ENCODE results near the gene RMND5B.
"Not testable (repeated sequence)": the region's sequence is repeated elsewhere in the genome, so short reads cannot be mapped to it uniquely, and the experiment has no call there.

Gene RMND5B

GRCh38 chr5:178114325-178115135 lies 16.3 kb upstream of the RMND5B start:
- DNase-seq: no peak

DNA sequence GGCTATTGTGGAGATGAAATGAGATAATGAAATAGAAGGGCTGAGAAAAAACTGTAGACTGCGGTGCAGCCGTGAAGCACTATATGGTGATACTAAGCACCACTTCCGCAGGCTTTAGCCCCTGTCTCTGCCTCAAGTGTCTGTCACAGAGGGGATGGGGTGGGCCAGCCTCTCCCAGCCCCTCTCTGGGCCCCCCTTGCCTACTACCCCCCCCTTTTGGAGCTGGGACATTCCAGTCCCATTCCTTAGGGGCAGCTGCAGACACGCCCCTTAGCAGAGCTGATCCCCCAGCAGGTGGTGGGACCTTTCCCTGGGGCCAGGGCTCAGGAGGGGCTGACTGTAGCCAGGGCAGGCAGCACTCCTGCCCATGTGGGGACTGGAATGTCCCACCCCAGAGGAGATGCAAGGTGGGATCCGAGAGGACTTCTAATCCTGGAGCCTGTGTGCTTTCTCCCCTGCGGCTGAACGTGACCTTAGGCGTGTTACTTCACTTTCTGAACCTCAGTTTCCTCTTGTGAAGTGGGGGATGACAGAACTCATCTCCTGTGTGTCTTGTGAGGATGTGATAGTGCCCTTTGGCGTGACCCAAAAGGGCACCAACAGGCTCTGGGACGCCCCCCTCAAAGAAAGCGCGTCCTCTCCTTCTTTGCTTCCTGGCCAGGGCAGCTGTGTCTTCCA lies 15.5 kb upstream of the RMND5B start:
- no peak for DNase-seq

DNA sequence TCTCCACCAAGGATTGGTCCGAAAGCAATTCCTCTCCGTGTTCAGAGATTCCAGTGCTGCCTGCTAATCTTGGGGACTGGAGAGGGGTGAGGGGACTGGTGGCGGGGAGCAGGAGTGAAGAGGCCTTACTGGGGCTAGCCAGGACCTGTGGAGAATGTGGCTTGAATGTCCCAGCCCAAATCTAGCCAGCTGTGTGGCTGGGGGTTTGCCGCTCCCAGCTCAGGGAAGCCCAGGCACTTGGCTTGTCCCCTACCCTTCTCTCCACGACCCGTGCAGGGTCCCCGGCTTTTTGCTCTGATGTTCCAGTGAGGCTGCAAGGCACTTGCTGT lies 15.0 kb upstream of the RMND5B start:
- DNase-seq: no peak

DNA sequence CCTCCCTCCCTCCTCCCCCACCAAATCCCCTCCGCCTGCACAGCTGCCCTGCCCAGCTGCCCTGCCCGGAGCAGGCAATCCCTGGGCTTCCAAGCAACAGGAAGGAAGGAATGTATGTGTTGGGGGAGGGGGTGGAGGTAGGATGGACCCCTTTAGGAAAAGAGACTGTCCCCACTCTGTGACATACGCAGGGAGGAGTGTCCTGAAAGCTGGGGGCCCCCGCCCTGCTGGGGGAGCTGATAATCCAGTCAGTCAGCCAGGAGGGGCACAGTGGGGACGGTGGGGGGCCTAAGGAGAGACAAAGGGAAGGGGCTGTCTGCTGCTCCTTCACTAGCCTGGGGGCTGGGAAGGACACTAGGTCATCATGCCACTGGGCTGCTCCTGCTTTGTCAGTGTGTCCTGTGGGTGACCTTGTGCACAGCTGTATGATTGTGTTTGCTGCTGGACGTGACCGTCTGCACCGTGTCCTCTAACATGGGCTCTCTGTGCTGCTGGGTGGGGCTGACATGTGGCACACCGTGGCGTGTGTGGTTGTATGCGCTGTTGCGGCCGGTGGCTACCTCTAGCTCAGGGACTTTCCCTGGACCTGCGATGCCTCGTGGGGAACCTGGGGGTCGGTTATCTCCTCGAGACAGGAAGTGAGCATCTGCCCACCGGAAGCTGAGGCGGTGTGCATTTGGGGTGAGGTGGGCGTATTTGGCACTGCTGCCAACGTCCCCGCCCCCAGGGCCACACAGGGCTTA lies 14.5 kb upstream of the RMND5B start:
- no peak for DNase-seq

DNA sequence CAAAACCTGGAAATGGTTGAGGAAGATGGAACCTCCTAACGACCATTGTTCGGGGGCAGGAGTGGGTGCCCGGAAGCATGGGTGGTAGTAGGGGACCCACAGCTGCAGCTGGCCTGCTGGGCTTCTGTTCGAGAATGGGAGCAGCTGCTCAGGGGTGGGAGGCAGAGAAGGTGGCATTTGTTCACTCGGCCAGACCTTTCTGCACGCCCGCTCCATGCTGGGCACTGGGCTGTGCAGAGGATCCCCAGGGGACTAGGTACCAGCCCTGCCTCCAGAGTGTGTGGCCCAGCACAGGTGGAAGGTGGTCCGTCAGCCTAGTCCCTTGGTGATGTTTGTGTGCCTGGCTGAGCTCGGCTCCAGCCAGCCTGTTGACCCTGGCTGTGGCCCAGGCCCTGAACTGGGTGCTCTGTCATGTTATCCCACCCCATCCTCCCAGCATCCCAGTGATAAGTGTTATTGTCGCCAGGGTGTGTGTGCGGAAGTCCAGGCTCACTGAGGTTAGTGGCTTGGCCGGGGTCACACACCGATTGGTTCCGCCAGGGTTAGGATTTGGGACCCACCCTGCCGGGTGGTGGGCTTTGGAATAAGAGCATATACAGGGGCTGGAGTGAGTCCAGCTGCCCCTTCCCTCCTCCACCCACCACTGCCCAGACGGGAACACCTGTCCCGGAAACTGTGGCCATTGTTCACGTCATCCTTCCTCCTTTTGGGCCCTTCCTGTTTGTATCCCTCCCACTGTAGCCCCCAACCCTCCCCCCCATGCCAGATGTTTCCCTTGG lies 12.7 kb upstream of the RMND5B start:
- DNase-seq: no peak

DNA sequence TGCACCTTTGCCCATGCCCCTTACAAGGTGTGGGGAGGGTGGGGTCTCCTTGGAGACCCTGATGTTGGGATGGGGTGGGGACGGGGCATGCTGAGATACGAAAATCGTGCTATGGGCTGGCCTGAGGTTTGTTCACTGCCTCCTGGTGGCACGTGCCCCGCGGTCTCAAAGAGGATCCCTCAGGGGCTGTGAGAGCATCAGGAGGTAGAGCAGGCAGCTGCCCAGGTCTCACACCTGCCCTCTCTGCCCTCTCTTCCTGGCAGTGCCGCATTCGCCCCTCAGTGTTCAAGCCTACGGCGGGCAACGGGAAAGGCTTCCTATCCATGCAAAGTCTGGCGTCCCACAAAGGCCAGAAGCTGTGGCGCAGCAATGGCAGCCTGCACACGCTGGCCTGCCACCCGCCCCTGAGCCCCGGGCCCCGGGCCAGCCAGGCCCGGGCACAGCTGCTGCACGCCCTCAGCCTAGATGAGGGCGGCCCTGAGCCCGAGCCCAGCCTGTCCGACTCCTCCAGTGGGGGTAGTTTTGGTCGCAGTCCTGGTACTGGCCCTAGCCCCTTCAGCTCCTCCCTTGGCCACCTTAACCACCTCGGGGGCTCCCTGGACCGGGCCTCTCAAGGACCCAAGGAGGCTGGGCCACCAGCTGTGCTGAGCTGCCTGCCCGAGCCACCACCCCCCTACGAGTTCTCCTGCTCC lies 10.8 kb upstream of the RMND5B start:
- no peak for DNase-seq

DNA sequence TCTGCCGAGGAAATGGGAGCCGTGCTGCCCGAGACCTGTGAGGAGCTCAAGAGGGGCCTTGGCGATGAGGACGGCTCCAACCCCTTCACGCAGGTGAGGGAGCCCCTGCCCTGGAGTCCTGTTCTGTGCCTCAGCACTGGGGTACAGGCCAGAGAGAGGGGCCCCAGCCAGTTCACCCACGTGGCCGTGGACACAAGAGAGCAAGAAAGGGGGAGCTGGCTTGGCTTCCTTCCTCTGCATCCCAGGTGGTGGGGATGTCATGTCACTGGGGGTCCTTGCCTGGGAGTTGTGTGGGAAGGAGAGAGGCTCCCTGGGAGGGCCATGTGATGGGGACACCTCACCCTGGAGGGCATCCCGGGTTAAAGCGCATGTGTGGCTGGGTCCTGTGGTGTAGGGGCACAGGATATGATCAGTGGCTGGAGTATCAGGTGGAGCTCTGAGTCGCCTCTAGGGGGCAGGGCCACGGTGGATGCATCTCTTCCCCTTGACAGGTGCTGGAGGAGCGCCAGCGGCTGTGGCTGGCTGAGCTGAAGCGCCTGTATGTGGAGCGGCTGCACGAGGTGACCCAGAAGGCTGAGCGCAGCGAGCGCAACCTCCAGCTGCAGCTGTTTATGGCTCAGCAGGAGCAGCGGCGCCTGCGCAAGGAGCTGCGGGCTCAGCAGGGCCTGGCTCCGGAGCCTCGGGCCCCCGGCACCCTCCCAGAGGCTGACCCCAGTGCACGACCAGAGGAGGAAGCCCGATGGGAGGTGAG lies 10.0 kb upstream of the RMND5B start:
- DNase-seq: peak; percentile 60

DNA sequence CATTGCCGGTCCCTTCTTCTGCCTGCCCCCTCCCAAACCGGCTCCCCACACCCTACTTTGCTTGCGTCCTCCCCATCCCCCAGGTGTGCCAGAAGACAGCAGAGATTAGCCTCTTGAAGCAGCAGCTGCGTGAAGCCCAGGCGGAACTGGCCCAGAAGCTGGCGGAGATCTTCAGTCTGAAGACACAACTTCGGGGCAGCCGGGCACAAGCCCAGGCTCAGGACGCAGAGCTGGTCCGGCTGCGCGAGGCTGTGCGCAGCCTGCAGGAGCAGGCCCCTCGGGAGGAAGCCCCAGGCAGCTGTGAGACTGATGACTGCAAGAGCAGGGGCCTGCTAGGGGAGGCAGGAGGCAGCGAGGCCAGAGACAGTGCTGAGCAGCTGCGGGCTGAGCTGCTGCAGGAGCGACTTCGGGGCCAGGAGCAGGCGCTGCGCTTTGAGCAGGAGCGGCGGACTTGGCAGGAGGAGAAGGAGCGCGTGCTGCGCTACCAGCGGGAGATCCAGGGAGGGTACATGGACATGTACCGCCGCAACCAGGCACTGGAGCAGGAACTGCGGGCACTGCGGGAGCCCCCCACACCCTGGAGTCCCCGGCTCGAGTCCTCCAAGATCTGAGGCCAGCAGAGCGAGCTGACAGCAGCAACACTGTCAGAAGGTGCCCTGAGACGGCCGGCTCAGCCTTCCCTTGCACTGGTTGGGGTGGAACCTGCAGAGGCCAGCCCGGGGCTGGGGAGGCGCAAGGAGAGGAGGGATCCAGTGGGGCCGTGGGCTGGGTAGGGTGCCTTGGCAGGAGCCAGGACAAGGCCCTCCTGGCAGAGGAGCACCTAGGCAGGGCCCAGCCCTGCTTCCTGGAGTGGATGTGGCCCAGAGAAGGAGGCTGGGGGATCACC lies 9.2 kb upstream of the RMND5B start:
- DNase-seq: no peak

- no peak for DNase-seq
Measured at GRCh38 chr5:178122346-178122745, 8.5 kb upstream of the RMND5B start.

DNA sequence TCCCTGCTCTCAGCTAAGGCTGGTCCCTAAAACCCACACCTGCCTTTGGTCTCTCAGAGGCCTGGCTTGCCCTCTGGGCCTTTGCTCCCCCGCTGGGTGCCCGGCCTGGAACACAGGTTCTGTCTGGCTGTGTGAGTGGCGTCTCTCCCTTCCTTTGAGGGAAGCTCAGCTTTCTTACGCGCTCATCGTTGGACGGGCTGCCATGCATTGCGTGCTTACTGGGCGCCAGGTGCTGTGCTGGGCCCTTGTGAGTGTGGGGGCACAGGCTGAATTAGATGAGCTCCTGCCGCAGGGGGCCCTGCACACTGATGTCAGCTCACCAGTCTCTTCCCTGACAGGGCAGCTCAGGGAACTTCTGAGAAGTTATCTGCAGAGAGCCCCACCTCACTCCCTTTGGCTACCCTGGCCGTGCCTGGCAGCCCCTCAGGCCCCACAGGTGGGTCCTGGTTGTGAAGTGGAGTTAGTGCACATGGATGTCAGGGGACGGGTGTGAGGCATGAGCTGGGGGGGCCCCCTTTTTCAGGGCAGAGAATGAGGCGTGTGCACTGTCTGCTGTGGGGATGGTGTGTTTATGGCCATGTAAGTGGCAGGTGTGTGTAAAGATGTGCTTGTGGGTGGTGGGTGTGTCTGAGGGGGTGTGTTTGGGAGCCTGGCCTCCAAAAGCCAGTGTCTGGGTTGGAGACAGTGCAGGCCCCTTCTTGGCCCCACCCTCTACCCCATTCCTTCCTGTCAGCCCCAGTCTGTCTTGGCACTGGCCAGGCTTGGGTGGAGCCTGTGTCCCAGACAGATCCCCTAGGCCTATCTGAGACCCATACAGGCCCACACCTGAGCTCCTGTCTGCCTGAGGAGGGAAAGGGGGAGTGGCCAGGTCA lies 7.5 kb upstream of the RMND5B start:
- no peak for DNase-seq

DNA sequence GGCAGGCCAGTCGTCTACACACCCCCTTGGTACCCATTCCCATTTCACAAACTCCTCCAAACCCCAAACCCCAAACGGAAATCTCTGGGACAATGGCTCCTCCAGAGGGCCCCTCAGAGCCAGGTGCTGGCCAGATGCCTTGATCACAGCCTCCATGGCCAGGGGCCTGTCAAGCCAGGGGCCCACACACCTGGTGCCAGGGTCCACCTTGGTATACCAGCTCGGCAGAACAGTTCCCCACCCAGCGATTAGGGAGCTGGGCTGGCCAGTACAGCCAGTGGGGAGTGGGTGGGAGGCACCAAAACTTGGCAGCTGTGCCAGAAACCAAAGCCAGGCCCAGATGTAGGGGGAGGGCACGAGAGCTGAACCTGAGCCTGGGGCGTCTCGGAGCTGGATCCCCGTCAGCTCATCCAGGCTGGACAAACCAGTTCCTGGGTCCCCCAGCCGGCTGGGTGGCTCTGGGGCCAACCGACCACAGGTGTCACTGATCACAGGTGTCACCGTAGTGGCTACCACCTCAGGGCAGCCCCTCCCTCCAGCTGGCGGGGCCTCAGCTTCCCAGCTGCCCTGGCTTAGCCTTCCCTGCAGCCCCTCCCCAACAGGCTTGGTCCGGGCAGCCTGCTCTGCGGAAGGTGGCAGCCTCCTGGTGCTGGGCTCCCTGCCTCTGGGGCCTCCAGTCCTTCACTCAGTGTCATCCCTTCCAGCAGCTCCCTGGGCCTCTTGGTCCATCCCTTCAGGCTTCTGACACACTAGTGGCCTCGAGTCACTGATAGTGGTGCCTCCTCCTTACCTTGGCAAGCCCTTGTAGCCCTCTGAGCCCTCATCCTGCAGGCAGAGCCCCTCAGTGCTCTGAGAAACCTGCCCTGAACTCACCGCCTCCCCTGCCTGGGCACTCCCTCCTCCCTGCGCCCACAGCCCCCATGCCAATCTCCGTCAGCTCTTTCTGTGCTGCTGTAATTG lies 6.6 kb upstream of the RMND5B start:
- DNase-seq: no peak

DNA sequence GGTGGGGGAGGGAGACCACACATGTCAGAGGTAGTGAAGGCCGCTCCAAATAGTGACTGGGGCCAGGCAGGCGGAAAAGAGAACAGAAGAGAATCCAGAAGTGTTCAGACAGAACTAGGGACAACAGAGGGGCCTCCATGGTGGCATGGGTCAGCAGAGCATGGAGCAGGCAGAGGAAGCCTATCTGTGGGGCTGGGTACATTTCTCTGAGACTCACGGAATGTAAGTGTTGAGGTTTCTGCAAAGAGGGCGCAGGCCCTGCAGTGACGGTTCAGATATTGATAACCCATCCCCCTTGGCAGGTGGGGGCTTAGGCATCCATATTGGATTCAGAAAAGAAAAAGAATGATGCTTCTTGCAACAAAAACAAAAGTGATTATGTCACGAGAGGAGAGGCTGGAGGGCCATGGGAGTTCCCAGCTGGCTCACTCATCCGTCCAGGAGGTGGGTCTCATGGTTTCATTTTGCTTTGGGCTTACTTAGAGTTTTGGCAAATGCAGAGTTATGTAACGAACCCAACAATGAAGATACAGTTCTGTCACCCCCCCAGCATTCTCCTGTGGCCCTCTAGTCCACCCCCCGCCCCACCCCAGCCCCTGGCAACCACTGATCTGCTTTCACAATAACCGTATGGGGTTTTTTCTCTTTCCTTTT lies 5.4 kb upstream of the RMND5B start:
- no peak for DNase-seq

DNA sequence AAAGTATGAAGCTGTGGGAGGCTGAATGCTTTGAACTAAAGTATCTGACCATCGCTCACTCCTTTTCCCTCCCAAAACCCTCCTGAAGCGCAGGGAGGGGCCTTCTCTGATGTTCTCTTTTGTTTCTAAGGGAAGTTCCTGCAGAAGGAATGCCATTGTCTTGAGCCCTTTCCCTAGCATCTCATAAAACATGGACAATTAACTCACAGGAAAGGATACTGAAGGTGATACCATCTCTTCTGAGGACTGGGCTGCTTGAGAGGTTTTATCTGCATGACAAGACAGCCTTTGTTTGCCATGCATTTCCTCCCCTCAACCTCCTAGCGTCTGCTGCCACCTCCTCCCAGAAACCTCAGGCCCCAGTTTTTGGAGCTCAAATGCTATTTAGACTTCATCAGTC lies 4.3 kb upstream of the RMND5B start:
- DNase-seq: no peak

DNA sequence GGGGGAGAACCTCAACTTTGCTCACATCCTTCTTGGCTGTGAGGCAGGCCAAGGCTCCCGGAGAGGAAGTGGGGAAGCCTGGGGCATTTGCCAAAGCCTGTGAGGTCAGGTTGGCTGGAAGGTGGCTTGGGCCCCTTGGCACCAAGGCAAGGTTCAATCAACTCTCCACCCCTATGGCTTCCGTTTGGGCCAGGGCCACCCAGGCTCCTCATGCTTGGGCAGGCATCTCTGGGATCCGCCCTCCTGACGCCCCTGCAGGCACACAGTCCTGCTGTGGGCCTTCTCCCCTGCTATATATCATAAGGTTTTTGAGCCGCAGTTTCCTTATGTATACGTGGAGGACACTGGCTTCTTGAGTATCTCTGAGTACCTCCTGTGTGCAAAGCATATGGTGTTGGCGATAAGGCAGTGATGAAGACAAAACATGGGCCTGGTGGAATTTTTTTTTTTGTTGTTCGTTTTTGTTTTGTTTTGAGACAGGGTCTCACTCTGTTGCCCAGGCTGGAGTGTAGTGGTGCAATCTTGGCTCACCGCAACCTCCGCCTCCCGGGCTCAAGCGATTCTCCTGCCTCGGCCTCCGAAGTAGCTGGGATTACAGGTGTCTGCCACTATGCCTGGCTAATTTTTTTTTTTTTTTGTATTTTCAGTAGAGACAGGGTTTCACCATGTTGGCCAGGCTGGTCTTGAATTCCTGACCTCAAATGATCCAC lies 3.4 kb upstream of the RMND5B start:
- not testable (repeated sequence) for DNase-seq

- no peak for DNase-seq
Measured at GRCh38 chr5:178129296-178129695, 1.5 kb upstream of the RMND5B start.

DNA sequence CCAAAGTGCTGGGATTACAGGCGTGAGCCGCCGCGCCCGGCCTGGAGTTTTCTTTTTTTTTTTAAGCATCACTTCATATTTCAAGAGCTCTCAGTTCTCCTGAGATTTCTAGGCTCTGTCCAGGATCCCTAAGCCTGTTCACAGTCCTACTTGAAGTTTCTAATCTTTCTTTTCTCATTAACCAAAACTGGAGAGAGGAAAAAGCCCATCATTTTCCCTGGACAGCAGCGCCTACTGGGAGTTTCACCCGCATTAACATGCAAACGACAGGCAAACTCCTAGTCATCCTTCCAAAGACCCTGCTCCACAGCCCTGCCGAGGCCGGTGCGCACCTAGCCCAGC lies 609 bp upstream of the RMND5B start:
- DNase-seq: not testable (repeated sequence)

GRCh38 chr5:178131446-178131996 lies 707 bp downstream of the RMND5B start:
- DNase-seq: no peak
